Measurements from ENCODE around the gene TRPV3. TPM values are rescaled to one million over a fixed set of nuclear protein-coding genes. Genes with fewer than 3 reads are reported as not detected.
"Not testable (repeated sequence)": the region's sequence is repeated elsewhere in the genome, so short reads cannot be mapped to it uniquely, and the experiment has no call there.

TRPV3 gene
- total RNA-seq, 1 donor from 2014 or later: 0.16 TPM

- no peak for FAIRE-seq
- H3K27me3 Mint-ChIP-seq (ENCODE audit: low read depth, unreplicated experiment): no peaks in the 10 kb centered on the region
- no peaks in the 10 kb centered on the region for H3K9me3 Mint-ChIP-seq (ENCODE audit: unreplicated experiment)
Measured at GRCh38 chr17:3566551-3566950, 8.9 kb upstream of the TRPV3 start.

GRCh38 chr17:3565143-3565542, 7.5 kb upstream of the TRPV3 start:
- Histone ChIP-seq H3K9me3 (ENCODE audit: insufficient read depth, low read depth, low read length) (no peaks in the 10 kb centered on the region), H3K4me3 (ENCODE audit: insufficient read depth, low read depth, low read length) (no peak overlapping the region), H3K4me1 (ENCODE audit: insufficient read depth, low read length) (no peaks in the 10 kb centered on the region), H3K4me2 (ENCODE audit: low read length) (no peak overlapping the region), H3K36me3 (ENCODE audit: insufficient read depth, low read length) (no peaks in the 10 kb centered on the region), H3K27ac (ENCODE audit: low read depth, low read length) (no peak overlapping the region), H3K79me2 (ENCODE audit: insufficient read depth, low read length) (no peaks in the 10 kb centered on the region), H4K20me1 (ENCODE audit: insufficient read depth, low read length) (no peaks in the 10 kb centered on the region), H3K27me3 (ENCODE audit: insufficient read depth, low read length) (no peaks in the 10 kb centered on the region), H3K9ac (ENCODE audit: low read length) (no peak overlapping the region), H2AFZ (ENCODE audit: low read depth, low read length) (no peak overlapping the region)
- DNase-seq (ENCODE audit: low read depth) (no peak), FAIRE-seq (no peak)
- Mint-ChIP-seq H3K4me1 (ENCODE audit: low read depth, unreplicated experiment) (no peaks in the 10 kb centered on the region), H3K27me3 (ENCODE audit: low read depth, unreplicated experiment) (no peaks in the 10 kb centered on the region), H3K4me3 (ENCODE audit: unreplicated experiment) (no peak overlapping the region), H3K9me3 (ENCODE audit: unreplicated experiment) (no peaks in the 10 kb centered on the region), H3K27ac (ENCODE audit: unreplicated experiment) (no peak overlapping the region), H3K36me3 (ENCODE audit: low read depth, unreplicated experiment) (peaks cover 14% of the 10 kb centered on the region)
- TF ChIP-seq EZH2 (IDR thresholded peaks at IDR 0.05; ENCODE audit: insufficient read depth, low read length) (no peak), CTCF (IDR thresholded peaks at IDR 0.05; ENCODE audit: insufficient read depth, low read depth, low read length) (no peak)

More at GRCh38 chr17:3566551-3566950, 8.9 kb upstream of the TRPV3 start:
- Histone ChIP-seq H3K9ac (ENCODE audit: low read length) (no peak overlapping the region), H3K36me3 (ENCODE audit: insufficient read depth, low read length) (no peaks in the 10 kb centered on the region), H3K4me3 (ENCODE audit: insufficient read depth, low read depth, low read length) (no peak overlapping the region), H3K9me3 (ENCODE audit: insufficient read depth, low read depth, low read length) (no peaks in the 10 kb centered on the region), H3K4me1 (ENCODE audit: insufficient read depth, low read length) (no peaks in the 10 kb centered on the region), H3K79me2 (ENCODE audit: insufficient read depth, low read length) (no peaks in the 10 kb centered on the region), H3K27ac (ENCODE audit: low read depth, low read length) (no peak overlapping the region), H4K20me1 (ENCODE audit: insufficient read depth, low read length) (no peaks in the 10 kb centered on the region), H3K27me3 (ENCODE audit: insufficient read depth, low read length) (no peaks in the 10 kb centered on the region), H2AFZ (ENCODE audit: low read depth, low read length) (no peak overlapping the region), H3K4me2 (ENCODE audit: low read length) (no peak overlapping the region)
- DNase-seq (ENCODE audit: low read depth): no peak
- peaks cover 14% of the 10 kb centered on the region for H3K36me3 Mint-ChIP-seq (ENCODE audit: low read depth, unreplicated experiment)
- TF ChIP-seq CTCF (IDR thresholded peaks at IDR 0.05; ENCODE audit: insufficient read depth, low read depth, low read length): no peak
- TF ChIP-seq EZH2 (IDR thresholded peaks at IDR 0.05; ENCODE audit: insufficient read depth, low read length): no peak
- no peak overlapping the region for H3K4me3 Mint-ChIP-seq (ENCODE audit: unreplicated experiment)
- no peak overlapping the region for H3K27ac Mint-ChIP-seq (ENCODE audit: unreplicated experiment)
- H3K4me1 Mint-ChIP-seq (ENCODE audit: low read depth, unreplicated experiment): no peaks in the 10 kb centered on the region

GRCh38 chr17:3564241-3564640, 6.6 kb upstream of the TRPV3 start:
- not testable (repeated sequence) for H3K4me1 Mint-ChIP-seq (ENCODE audit: low read depth, unreplicated experiment)
- peaks cover 10% of the 10 kb centered on the region for H3K36me3 Mint-ChIP-seq (ENCODE audit: low read depth, unreplicated experiment)

More at GRCh38 chr17:3564241-3564640, 6.6 kb upstream of the TRPV3 start:
- not testable (repeated sequence) for H3K27me3 Mint-ChIP-seq (ENCODE audit: low read depth, unreplicated experiment); H2AFZ ChIP-seq (ENCODE audit: low read depth, low read length); H3K79me2 ChIP-seq (ENCODE audit: insufficient read depth, low read length); H3K4me3 ChIP-seq (ENCODE audit: insufficient read depth, low read depth, low read length); H3K4me2 ChIP-seq (ENCODE audit: low read length); H3K27ac Mint-ChIP-seq (ENCODE audit: unreplicated experiment); H3K27me3 ChIP-seq (ENCODE audit: insufficient read depth, low read length); FAIRE-seq; H3K36me3 ChIP-seq (ENCODE audit: insufficient read depth, low read length); H4K20me1 ChIP-seq (ENCODE audit: insufficient read depth, low read length); H3K9me3 ChIP-seq (ENCODE audit: insufficient read depth, low read depth, low read length); H3K4me1 ChIP-seq (ENCODE audit: insufficient read depth, low read length); H3K27ac ChIP-seq (ENCODE audit: low read depth, low read length); H3K4me3 Mint-ChIP-seq (ENCODE audit: unreplicated experiment); H3K9me3 Mint-ChIP-seq (ENCODE audit: unreplicated experiment); H3K9ac ChIP-seq (ENCODE audit: low read length); DNase-seq (ENCODE audit: low read depth)

All from astrocyte (in vitro differentiated cells and primary cell).